ENCODE measurements around the gene ATP6V0A4.
"Not testable (repeated sequence)": the region's sequence is repeated elsewhere in the genome, so short reads cannot be mapped to it uniquely, and the experiment has no call there.

Gene ATP6V0A4

GRCh38 chr7:138801256-138801655 lies 3.3 kb upstream of the ATP6V0A4 start:
- no peak for DNase-seq

DNA sequence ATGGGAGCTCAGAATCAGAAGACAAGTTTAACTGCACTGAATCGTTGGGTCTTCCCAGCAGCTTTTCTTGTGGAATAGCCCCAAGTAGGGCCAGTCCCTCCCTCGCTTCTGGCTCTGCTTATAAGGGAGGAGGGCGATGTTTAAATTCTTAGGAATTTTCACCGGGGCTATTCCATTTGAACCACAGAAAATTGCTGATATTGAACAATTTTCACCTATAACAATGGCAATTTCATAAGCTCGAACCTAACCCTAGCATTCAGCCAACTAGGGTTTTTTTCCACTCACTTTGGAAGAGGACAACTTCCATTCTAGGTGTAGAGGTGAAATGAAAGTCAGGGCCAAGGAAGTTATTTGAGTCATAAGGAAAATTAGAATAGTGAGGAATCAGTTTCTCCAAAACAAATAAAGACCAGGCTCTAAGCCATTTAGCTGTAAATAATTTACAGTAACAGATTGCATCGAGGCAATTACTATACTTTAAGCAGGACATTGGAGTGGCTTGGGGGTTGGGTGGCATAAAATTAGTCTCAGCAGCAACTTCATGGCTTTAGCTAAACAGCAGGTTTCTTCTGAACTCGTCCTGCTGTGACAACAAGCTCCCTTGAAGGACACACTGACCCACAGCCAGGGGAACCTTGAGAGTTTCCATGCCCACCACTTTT lies 1.5 kb upstream of the ATP6V0A4 start:
- DNase-seq, result no peak

DNA sequence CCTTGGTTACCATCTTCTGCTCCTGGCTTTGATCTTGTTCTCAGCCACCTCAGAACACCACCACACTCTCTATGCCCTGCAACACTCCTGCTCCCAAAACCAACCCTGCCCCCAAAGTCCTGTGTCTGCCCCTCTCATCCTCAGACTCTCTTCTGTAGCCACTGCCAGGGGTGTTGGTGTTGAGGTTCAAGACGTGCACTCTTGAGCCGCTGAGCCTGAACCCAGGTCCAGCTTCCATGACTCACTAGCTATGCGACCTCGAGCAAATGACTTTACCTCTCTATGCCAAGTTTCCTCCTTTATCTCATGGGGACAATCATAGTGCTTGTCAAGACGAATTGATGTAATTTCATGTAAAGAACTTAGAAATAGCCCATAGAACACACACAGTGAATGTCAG lies 840 bp upstream of the ATP6V0A4 start:
- no peak for DNase-seq

GRCh38 chr7:138797046-138797445 lies 950 bp downstream of the ATP6V0A4 start:
- DNase-seq, result not testable (repeated sequence)

- DNase-seq, result no peak
Observed at GRCh38 chr7:138796038-138796615, 1.9 kb downstream of the ATP6V0A4 start.

- DNase-seq, result no peak
Observed at GRCh38 chr7:138785587-138786437, 12.2 kb downstream of the ATP6V0A4 start.

DNA sequence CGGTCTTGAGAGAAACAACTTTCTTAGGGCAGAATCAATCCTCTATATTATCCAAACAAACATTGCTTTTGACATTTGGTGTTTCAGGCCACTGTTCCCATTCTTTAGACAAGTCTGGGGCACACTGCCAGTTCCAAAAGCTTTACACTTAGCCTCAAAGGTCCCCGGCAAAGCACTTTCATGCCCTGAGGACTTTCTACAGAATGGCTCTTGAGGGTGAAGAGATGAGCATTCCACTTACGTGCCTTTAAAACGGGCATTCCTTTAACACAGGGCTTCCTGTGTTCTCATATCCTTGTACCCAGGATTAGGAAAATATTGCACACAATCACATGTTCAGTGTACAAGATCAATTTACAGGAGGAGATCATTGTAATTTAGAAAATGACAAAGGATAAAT lies 13.3 kb downstream of the ATP6V0A4 start:
- no peak for DNase-seq

DNA sequence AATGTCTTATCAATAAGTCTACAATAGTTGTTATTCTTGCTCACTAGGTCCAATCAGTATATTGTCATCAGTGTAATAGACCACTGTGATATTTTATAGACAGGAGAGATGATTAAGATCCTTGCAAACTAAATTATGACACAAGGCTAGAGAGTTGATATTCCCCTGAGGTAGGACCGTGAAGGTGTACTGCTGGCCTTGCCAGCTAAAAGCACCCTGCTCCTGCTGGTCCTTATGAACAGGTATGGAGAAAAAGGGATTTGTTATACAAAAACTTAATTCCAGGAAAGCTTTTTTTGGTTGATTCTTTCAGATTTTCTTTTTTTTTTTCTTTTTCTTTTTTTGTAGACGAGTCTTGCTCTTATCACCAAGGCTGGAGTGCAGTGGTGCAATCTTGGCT lies 17.0 kb downstream of the ATP6V0A4 start:
- no peak for DNase-seq

DNA sequence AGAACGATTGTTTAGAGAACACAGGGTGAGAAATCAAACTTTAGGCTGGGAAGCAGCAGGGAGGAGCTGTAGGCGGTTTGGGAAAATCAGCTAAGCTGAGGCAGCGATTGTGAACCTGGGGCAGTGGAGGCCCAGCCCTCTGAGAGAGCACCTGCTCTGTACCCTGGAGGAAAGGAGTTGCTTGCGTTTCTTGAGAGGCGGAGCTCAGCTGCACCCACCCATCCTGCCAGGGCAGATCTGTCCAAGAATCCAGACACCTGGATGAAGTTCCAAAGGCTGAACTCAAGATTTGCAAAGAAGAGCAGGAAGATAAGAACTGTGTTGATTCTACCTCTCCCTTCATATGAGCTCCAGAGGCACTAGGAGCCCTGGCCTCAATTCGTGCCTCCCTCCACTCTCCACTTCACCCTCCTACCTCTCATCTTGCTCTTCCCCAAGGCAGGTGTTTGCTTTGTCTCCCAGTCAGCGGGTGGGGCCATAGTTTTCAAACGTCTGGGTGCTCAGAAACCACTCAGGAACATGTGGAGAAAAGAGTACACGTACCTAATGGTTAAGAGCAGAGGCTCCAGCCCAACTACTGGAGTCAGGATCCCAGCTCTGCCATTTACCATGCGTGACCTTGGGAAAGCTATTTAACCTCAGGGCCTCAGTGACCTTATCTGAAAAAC lies 21.7 kb downstream of the ATP6V0A4 start:
- no peak for DNase-seq

DNA sequence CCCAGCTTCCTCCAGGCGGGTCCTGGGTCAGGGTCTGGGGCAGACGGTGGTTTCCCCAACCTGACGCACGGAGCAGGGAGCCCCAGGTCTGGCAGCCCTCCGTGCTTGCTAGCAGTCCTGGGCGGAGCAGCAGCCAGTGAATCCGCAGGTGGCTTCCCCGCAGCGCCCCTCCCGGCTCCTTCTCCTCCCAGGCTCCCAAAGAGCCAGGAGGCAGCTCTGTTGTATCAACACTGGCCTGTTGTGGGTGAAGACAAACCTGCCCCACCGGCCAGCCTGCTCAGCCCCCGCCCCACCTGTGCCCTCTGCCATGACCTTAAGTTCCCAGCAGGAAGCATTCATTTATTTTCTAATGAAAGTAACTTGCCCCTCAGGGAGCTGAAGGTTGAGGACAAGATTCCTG lies 24.2 kb downstream of the ATP6V0A4 start:
- DNase-seq, result no peak

GRCh38 chr7:138773176-138773575 lies 24.8 kb downstream of the ATP6V0A4 start:
- no peak for DNase-seq

- DNase-seq, result no peak
Observed at GRCh38 chr7:138770904-138771303, 27.1 kb downstream of the ATP6V0A4 start.

DNA sequence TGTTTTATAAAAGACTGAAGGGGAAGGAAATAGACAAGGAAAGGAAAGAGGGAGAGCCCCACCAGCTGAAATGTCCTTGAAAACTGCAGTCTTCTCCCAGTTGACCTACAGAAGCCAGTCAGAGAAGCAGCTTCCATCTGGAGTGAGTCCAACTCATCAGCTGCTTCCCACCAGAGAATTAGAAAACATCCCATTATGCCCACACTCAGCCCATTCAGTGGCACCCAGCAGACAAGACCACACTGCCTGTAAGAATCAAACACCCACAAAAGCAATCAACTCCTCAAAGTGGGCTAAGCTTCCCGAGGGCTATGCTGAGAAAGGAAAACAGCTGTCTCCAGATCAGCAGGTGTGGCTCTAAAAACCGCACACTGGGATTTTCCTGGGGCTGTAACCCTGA lies 29.8 kb downstream of the ATP6V0A4 start:
- no peak for DNase-seq

- no peak for DNase-seq
Observed at GRCh38 chr7:138756591-138757242, 41.3 kb downstream of the ATP6V0A4 start.

GRCh38 chr7:138755842-138756590 lies 42.0 kb downstream of the ATP6V0A4 start:
- DNase-seq, result no peak

DNA sequence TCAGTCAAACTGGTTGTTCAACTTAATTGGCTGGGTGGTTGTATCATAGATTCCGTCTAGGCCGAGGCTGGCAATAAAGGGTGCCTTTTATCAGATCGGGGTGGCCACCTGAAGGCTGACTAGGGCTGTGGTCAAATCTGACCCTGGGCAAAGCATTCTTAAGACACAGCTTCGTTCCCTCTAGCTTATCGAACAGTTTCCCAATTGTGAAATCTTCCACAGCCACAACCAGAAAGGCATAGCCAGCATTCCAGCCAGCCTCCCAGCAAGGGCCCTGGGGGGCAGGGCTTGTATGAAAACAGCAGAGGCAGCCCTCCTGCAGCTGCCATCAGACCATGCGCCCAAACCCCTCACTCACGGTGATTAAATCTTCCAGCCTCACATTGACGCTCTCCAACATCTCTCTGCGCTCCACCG lies 42.7 kb downstream of the ATP6V0A4 start:
- no peak for DNase-seq

- DNase-seq, result no peak
Observed at GRCh38 chr7:138753610-138754009, 44.4 kb downstream of the ATP6V0A4 start.

DNA sequence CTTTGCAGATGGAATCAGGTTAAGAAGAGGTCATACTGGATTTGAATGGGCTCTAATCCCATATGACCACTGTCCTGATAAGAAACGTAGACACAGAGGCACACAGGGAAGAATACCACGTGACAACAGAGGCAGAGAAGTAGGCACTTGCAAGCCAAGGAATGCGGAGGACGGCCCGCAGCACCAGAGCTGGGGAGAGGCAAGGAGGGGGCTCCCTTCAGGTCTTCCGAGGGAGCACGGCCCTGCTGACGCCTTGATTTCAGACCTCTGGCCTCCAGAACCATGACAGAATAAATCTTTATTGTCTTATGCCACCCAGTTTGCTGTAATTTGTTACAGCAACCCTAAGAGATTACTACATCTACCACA lies 44.9 kb downstream of the ATP6V0A4 start:
- no peak for DNase-seq

DNA sequence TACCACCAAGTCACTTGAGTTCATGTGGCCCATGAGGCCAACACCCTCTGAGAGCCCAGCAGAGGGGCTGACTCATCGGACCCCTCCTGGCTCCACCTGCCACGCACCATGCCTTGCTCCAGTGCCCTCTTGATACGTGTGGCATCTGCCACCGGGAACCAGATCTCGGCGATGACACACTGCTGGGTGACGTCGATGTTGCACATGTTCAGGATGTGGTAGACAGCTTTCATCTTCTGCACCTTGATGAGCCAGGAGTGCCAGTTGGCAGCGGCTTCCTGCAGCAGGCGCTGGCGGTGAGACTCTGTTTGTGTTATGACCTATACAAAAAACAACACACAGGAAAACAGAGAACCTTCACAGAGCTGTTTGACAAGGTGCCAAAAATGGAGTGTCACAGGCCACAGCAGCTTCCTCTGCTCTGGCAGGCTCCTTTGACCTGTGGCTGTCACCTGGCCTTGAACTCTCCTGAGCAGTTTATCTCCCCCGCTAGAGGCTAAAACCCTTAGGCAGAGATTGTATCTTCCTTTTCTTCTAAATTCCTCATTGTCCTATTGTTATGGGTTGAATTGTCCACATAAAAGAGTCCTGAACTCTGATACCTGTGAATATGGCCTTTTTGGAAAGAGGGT lies 45.4 kb downstream of the ATP6V0A4 start:
- no peak for DNase-seq

DNA sequence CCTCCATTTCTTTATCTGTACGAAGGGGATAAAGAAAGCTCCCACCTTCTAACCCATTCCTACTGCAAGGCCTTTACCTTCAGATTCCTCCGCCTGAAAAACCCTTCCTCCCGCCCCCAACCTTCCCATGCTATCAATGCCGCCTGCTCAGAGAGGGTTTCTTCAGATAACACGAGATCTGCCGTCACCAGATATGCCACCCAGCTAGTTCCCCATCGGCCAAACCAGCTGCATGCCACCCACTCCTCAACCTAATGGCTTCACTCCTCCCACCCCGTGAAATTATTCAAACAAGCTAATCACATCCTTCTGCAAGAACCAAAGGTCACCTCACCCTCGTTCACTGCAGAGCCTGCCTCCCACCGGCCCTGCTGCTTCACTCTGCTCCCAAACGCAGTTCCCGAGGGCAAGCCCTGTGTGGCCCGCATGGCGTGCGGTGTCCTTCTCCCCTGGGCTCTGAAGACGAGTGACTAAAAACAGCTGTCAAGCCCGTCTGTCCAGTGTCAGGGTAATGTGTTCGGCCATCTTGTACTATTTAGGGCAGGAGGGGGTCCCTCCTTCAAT lies 47.0 kb downstream of the ATP6V0A4 start:
- no peak for DNase-seq

DNA sequence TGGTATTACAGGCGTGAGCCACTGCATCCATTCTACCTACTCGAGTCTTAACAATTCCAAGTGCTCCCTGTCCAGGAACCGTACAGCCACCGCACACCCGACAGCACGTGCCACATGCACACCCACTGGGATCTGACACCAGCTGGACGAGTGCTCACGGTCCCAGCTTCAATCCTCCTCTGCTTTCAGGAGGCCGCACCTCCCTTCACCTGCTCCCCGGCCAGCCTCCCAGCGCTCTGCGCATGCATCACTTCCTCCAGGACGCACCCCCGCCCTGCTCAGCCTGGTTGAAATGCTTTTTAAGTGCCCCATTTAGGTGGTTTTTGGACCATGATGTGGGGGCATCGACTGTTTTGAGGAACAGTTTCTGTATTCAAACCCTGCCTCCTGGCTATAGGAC lies 47.5 kb downstream of the ATP6V0A4 start:
- no peak for DNase-seq
